PC-3 (cell line): ENCODE measurements around the gene ELMOD1. TPM values are rescaled to one million over a fixed set of nuclear protein-coding genes. Genes with fewer than 3 reads are reported as not detected.

Source experiments
- ATAC-seq: fragments of 200-7000 bp; cut with Tn5 transposase; 2 replicates; pipeline ENCODE4 v1.9.1; 2020; ENCODE audit warnings: mild to moderate bottlenecking, moderate library complexity
- BruUV-seq: library from RNA; stranded (reverse); fragments of 400-500 nt; replicated peaks from 2 replicates; lab custom pipeline; 2021; lab: Mats Ljungman, UMichigan
- CTCF ChIA-PET: fragments of 300-600 bp; sonication (Branson Sonifier 250); formaldehyde crosslinking; loops from one replicate; lab custom pipeline; 2022; ENCODE audit warnings: antibody characterized with exemption; lab: Charles Lee
- POLR2A ChIA-PET: fragments of 300-600 bp; sonication (Branson Sonifier 250); formaldehyde crosslinking; loops from one replicate; lab custom pipeline; 2022; ENCODE audit warnings: antibody characterized with exemption; ENCODE audit not compliant: unreplicated experiment; lab: Charles Lee
- DNase-seq: peaks from one replicate; pipeline ENCODE4 v3.0.0-alpha.2; 2015
- H2AFZ ChIP-seq: fragments of 300-600 bp; sonication (generic); 2 replicates; pipeline ENCODE4 v1.6.0; 2016; ENCODE audit warnings: antibody characterized with exemption, low read length
- H3F3A ChIP-seq: fragments of 300-600 bp; sonication (generic); one replicate; pipeline ENCODE4 v1.6.0; 2017; ENCODE audit warnings: antibody characterized with exemption, low read length, control low read depth, mild to moderate bottlenecking; ENCODE audit not compliant: unreplicated experiment
- H3K27ac ChIP-seq: fragments of 300-600 bp; sonication (generic); 2 replicates; pipeline ENCODE4 v1.5.1; 2016; ENCODE audit warnings: mild to moderate bottlenecking, low read length
- H3K27me3 ChIP-seq: fragments of 300-600 bp; sonication (generic); 2 replicates; pipeline ENCODE4 v1.6.1; 2016; ENCODE audit warnings: low read length, mixed read lengths
- H3K36me3 ChIP-seq: fragments of 300-600 bp; sonication (generic); 2 replicates; pipeline ENCODE4 v1.6.1; 2016; ENCODE audit warnings: low read depth, mixed run types, low read length, mixed read lengths
- H3K4me1 ChIP-seq: fragments of 300-600 bp; sonication (generic); 2 replicates; pipeline ENCODE4 v1.5.1; 2016; ENCODE audit warnings: low read length; ENCODE audit not compliant: insufficient read depth
- H3K4me2 ChIP-seq: fragments of 300-600 bp; sonication (generic); 2 replicates; pipeline ENCODE4 v1.6.0; 2016; ENCODE audit warnings: low read length
- H3K4me3 ChIP-seq: fragments of 300-600 bp; sonication (generic); 2 replicates; pipeline ENCODE4 v1.5.1; 2016; ENCODE audit warnings: mild to moderate bottlenecking, low read length, mixed read lengths
- H3K79me2 ChIP-seq: fragments of 300-600 bp; sonication (generic); 2 replicates; pipeline ENCODE4 v1.6.1; 2017; ENCODE audit warnings: low read length, mixed read lengths
- H3K9ac ChIP-seq: fragments of 300-600 bp; sonication (generic); 2 replicates; pipeline ENCODE4 v1.6.0; 2016; ENCODE audit warnings: mild to moderate bottlenecking, low read length
- H3K9me2 ChIP-seq: fragments of 300-600 bp; sonication (generic); replicated peaks from 2 replicates; pipeline ENCODE4 v1.6.1; 2016; ENCODE audit warnings: mixed run types, low read length, mixed read lengths
- H3K9me3 ChIP-seq: fragments of 300-600 bp; sonication (generic); 2 replicates; pipeline ENCODE4 v1.6.1; 2016; ENCODE audit warnings: low read length, mixed read lengths
- H4K20me1 ChIP-seq: fragments of 300-600 bp; sonication (generic); 2 replicates; pipeline ENCODE4 v1.6.1; 2016; ENCODE audit warnings: low read length, mixed read lengths
- CTCF ChIP-seq: fragments of 300-600 bp; sonication (generic); conservative IDR thresholded peaks from 2 replicates; pipeline ENCODE4 v1.5.1; 2017; ENCODE audit warnings: antibody characterized with exemption, low read depth, mild to moderate bottlenecking, low read length
- EZH2 ChIP-seq: fragments of 300-600 bp; sonication (generic); IDR thresholded peaks from one replicate; pipeline ENCODE4 v1.6.1; 2017; ENCODE audit warnings: antibody characterized with exemption, mild to moderate bottlenecking, low read length; ENCODE audit not compliant: unreplicated experiment
- EZH2phosphoT487 ChIP-seq: fragments of 300-600 bp; sonication (generic); IDR thresholded peaks from 2 replicates; pipeline ENCODE4 v1.6.1; 2018; ENCODE audit warnings: mild to moderate bottlenecking, antibody characterized with exemption, low read length, borderline replicate concordance
- intact Hi-C: fragments of 100-400 bp; cut with micrococcal nuclease; formaldehyde crosslinking; loops from 2 replicates; pipeline ENCODE4 v1.9.0; 2023
- total RNA-seq: library from RNA; depleted of rRNA; stranded (reverse); fragments of >200 nt; gene quantifications from 2 replicates; pipeline ENCODE4 v1.2.3, GENCODE V29; 2014

Gene ELMOD1
- total RNA-seq, 1 experiment from 2014 or later: not detected

GRCh38 chr11:107594736-107595135, 3.8 kb downstream of the ELMOD1 start:
- ATAC-seq: no peak
- Histone ChIP-seq H3F3A (no peaks in the 10 kb centered on the region), H3K27ac (no peak overlapping the region), H4K20me1 (no peaks in the 10 kb centered on the region), H3K9me2 (no peaks in the 10 kb centered on the region), H3K4me1 (peaks cover 14% of the 10 kb centered on the region; the same call in 1 of the 2 replicates), H3K79me2 (no peaks in the 10 kb centered on the region), H3K9ac (no peak overlapping the region), H3K4me2 (no peak overlapping the region), H3K9me3 (no peaks in the 10 kb centered on the region), H3K27me3 (peaks cover 81% of the 10 kb centered on the region), H2AFZ (no peak overlapping the region), H3K4me3 (no peak overlapping the region), H3K36me3 (no peaks in the 10 kb centered on the region)
- DNase-seq: no peak
- no TSS peak for BruUV-seq
- CTCF ChIA-PET: no interaction called here
- POLR2A ChIA-PET: interaction anchor here (0.6 kb wide), 1 partner anchor 49 kb away, joined by 4 read pairs; no protein-coding TSS in a partner anchor
- TF ChIP-seq EZH2phosphoT487 (no peak), EZH2 (no peak), CTCF (no peak)
- intact Hi-C loops: no loop called here

GRCh38 chr11:107598225-107599139, 7.5 kb downstream of the ELMOD1 start:
- TF ChIP-seq EZH2phosphoT487 (no peak), CTCF (peak; percentile 92)
- H3K27me3 ChIP-seq: peaks cover 75% of the 10 kb centered on the region

More at GRCh38 chr11:107598225-107599139, 7.5 kb downstream of the ELMOD1 start:
- Histone ChIP-seq H3K79me2 (no peaks in the 10 kb centered on the region), H3K9ac (no peak overlapping the region), H2AFZ (no peak overlapping the region), H3K27ac (no peak overlapping the region), H3K9me3 (no peaks in the 10 kb centered on the region), H3K4me2 (no peak overlapping the region), H4K20me1 (no peaks in the 10 kb centered on the region), H3F3A (no peaks in the 10 kb centered on the region), H3K9me2 (no peaks in the 10 kb centered on the region), H3K36me3 (no peaks in the 10 kb centered on the region), H3K4me1 (no peaks in the 10 kb centered on the region), H3K4me3 (no peak overlapping the region)
- ChIA-PET CTCF (no interaction called here), POLR2A (interaction anchor here (0.6 kb wide), 1 partner anchor 367 kb away, joined by 4 read pairs; no protein-coding TSS in a partner anchor)
- BruUV-seq: no TSS peak
- peak; percentile 71 for DNase-seq
- ATAC-seq: peak; percentile 98
- intact Hi-C loops: no loop called here
